HG02759 (cell line): Measurements from ENCODE around the gene SGPL1.
"Not testable (repeated sequence)": the region's sequence is repeated elsewhere in the genome, so short reads cannot be mapped to it uniquely, and the experiment has no call there.

Experiments used
- ATAC-seq: cut with Tn5 transposase; IDR thresholded peaks from one replicate; pipeline ENCODE4 v1.9.1; 2021; ENCODE audit warnings: mild to moderate bottlenecking, moderate library complexity; ENCODE audit not compliant: unreplicated experiment

Gene SGPL1

DNA sequence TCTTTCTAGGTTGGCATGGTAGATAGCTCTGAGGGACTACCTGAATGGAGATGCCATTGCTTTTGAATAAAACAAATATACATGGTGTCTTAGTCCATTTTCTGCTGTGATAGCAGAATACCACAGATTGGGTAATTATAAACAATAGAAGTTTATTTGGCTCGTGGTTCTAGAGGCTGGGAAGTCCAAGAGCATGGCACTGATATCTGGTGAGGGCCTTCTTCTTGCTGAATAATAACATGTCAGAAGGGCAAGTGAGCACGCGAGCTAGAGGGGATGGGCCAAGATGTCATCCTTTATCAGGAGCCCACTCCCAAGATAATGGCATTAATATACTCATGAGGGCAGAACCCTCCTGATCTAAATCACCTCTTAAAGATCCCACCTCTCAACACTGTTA, 21.9 kb downstream of the SGPL1 start:
- no peak for ATAC-seq

DNA sequence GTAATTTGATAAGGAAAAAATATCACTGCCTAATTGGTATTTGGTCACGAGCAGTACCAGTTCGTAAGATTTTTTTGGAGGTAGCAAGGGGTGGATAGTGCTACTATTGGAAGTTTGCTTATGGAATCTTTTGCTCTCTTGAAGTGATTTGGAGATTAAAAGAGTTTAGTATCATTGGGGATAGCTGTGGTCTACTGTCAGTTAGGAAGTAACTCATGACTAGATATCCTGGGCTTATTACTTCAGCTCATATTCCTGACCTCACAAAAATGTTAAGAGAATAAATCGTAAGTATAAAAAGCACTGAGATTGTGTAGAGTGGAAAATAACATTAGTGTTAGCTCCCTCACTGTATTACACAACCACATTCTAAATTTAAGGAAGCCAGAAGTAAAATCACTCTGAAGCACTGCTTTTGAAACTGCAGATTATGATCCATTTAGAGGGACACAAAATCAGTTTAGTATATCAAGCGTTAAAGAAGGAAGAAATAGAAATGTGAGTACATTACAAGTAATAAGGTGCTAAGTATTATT, 22.6 kb downstream of the SGPL1 start:
- no peak for ATAC-seq

DNA sequence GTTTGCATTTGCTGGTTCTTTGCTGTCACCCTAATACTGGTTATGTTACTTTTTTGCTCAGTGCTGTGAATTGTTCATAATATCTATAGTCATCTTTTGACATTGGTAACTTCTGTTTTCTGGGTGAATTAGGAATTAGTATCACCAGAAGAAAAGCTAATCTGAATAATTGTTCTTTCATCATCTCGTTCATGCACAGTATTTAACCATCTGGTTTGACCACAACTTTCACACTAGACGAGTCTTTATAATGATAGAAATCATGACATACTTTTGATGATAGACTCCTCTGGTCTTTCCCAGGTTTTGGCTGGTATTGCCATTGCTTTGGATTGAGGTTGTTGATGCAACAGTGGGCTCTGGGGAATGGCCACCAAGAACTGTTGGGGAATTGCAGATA, 25.1 kb downstream of the SGPL1 start:
- no peak for ATAC-seq

DNA sequence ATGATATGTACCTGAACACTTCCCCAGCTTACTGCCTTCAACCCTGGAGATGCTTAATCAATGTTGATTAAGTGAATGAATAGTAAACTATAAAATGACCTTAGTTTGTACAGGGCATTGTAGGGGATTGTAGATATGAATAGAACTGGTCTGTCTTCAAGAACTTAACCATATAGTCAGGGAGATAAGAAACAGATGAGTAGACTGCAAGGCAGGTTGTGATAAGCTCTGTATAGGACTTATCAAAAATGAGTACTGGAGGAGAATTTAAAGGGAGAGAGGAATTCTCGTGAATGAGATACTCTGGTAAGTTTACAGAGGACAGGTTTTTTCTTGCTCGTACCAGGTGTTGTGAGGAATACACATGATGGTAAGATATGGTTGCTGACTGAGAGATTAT, 27.6 kb downstream of the SGPL1 start:
- ATAC-seq, result no peak

DNA sequence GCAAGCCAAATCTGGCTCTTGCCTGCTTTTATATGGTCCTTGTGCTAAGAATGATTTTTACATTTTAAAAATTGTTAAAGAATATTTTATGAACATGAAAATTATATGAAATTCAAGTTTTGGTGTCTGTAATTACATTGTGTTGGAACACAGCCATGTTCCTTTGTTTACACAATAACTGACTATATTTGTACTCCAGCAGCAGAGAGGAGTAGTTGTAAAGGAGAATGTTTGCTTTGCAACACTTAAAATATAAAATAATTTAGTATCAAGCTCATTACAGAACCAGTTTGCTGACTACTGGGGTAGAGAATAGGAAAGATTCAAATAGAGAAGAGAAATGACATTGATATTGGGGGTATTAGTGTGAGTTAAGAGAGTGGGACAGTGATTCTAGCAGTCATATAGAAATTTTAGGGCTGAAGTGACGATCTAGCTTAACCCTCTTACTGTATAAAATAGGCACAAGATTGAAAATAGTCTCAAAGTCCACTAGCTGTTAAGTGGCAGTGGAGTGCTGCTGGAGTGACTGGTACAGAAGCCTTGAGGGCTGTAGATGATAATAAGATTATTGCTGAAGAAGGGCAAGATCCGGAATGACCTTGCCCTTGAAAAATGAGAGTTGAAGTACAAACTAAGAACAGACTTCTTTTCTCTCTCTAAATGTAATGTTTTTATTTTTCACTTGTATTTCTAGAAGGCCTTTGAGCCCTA, 28.2 kb downstream of the SGPL1 start:
- no peak for ATAC-seq

DNA sequence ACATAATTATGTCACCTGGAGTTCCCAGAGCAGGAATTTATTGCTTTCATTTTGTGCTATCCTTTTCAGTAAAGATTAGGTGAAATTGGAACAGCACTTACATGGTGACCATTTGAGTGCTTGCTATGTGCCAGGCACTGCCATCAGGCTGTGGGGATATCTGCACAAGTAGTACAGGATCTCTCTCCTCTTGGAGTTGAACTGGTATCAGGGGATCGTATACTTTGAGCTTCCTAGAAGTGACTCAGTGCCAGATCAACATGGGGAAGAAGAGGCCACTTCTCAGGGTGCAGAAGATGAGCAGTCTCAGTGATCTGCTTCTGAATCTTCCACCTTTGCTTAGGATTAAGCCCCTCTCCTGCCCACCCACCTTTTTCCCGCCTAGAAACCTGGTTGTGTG, 29.5 kb downstream of the SGPL1 start:
- no peak for ATAC-seq

DNA sequence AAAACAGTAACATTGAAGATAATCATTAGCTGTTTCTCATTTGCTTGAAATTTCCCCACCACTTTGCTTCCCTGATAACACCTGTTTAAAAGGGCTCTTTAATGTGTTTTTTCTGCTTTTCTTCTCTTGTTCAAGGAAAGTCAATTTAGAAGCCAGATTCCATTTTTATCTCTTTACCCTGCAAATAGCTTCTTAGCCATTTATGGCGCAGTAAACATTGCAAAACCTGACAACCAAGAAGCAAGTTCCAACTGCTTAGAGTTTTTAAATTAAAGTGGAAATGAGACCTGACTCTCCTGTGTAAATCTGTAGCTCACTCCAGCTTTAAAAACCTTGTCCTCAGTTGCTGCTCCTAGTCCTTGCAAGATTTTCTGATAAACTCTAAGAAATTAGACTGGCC, 30.1 kb downstream of the SGPL1 start:
- ATAC-seq, result no peak

DNA sequence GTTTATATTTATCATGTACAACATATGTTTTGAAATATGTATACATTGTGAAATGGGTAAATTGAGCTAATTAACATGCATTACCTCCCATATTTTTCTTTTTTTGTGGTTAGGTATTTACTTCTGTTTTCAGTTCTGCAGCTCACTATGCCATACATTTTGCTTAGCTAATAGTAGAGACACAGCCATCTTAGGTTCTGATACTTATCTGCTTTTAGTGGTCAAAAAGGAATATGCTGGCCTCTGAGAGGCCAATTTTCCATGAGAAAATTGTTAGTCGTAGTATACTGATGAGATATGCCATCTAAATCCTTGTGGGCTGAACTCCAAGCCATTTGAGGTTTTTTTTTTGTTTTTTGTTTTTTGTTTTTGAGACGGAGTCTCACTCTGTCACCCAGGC, 31.0 kb downstream of the SGPL1 start:
- no peak for ATAC-seq

DNA sequence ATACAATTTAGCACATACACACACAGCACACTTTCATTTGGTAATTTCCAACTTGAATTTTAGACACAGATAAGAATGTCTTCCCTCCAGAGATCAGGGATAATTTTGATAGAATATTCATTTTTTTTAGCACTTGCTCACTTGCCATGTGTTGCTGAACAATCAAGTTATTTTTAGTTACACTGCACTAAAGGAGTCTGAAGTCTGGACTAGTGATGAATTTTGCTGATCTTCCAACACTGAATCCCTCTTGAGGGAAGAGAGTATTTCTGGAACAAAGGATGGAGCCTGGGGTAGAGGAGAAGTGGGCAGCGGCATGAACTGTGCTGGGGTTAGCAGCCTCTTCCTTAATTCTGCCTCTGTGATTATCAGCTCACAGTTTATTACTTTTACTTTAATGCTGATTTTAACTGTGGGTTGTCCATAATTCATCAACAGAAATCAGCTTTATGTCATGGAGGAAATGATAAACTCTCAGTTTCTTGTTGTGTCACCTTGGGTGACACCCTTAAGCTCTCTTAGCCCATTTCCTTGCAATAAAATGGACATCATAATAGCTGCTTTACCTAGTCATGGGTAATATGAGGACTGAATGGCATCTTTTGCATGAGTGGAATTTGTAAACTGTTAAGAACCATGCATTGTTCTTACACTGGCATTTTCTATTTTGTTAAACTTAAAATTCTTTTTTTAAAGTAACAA, 32.1 kb downstream of the SGPL1 start:
- no peak for ATAC-seq

DNA sequence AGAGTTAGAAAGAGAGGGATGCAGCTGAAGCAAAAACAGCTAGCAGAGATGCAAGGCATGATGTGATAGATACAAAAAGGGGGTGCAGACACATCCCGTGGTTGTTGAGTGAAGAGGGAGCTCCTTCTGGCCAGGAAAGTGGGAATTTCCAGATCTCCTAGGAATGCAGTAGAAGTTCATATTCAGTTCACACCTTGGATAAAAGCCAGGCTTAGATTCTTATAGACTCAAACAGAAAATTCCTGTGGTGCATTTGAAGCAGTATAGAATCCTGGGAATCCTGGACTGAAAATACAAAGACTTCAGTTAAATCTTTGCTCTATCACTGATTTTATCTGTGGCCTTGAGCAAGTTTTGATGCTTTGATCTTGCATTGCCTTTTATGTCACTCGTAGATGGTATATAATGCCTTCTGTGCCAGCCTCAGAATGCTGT, 33.9 kb downstream of the SGPL1 start:
- ATAC-seq, result no peak

DNA sequence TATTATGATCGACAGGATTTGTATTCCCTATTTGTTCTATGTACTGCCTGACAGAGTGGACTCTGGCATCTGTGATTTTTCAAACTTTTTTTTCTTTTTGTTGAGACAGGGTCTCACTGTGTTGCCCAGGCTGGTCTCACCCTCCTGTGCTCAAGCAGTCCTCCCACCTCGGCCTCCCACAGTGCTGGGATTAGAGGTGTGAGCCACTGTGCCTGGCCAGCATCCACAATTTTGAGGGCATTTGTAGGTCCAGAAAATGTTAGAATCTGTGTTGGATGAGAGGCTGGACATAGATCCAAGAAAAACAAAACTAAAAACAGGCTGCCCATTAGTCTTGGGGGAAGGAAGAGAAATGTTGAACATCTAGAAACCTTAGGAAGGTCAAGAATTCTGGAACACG, 34.3 kb downstream of the SGPL1 start:
- no peak for ATAC-seq

DNA sequence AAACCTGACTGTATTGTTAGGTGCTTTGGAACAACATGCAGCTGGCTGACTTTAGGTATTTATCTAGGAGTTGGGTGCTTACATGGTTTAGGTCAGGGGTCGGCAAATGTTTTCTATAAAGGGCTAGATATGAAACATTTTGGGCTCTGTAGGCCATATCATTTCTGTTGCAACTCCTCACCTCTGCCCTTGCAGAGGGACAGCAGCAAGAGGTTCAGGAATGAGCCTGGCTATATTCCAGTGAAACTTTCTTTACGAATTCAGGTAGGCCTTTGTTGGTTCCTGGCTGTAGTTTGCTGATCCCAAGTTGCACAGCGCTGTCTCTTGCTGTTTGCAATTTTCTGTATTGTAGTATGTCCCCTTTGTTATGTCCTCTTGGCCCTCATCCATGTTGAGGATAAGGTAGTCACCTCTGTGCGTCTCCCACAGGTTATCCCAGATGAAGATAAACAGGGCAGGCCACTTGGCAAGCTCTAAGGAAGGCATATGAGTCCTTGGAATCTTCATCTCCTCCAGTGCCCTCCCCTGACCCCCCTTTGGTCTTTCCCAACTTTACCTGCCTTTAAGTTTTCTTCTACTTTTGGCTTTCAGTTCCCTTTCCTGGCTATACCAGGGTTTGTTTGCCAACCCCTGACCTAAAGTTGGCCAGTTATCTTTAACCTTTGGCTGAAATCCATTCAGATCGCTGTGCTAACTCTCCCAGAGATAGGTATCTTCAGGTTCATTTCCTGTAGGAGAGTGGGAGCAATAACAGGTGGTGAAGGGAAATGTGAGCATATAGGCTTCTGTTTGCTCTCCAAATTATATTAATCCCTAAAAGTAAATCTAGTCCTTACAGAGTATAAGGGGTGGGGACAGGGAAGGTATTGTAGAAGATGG, 36.1 kb downstream of the SGPL1 start:
- ATAC-seq, result no peak

DNA sequence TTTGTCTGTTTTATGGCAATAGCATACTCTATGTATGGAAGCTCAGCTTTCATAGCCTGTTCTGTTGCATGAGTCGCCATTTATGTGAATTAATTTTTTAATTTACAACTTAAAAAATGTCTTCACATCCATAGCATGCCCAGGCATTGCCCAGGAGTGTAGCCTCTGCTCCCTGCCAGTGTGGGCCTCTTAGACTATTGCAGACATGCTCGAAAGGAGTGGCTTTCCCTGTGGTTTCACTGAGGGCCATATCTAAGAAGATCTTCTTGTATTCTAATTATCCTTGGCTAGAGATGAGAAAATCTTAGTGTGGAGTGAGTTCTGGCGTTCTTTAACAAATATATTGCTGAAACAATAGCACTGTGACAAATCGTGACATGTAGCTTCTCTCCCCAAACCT, 37.3 kb downstream of the SGPL1 start:
- ATAC-seq, result no peak

DNA sequence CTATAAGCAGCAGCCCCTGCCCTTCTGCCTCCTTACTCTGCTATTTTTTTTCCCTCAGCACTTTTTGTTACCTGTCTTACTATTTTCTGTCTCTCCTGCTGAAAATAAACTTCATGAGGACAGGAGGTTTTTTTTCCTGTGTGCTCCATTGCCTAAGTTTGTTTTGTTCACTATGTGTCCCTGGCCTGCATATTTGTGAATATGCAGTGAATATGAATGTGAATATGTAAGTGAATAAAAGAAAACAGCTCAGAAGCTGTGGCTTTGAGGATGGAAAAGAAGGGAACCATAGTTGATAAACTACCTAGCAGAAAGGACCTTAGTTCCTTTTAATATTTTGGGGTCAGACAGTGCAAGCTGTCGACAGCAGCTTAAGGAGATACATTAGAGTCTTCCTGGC, 37.7 kb downstream of the SGPL1 start:
- ATAC-seq, result no peak

DNA sequence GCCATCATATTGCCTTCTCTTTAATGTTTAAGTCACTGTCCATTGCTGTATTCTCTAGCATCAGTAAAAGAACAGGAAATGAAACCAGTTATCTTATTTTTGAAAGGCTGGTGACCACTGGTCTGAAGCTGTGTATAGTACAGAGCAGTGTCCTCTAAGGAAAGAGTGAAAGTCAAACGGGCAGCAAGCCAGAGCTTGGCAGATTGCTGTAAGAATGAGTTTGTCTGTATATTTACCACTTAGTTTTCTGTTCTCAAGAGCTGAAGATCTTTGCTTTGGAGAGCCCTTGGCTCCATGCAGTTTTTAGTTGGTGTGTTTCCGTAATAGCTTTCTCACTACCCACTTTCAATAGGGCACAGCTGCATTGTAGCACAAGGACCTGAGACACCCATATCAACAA, 40.7 kb downstream of the SGPL1 start:
- ATAC-seq, result no peak

DNA sequence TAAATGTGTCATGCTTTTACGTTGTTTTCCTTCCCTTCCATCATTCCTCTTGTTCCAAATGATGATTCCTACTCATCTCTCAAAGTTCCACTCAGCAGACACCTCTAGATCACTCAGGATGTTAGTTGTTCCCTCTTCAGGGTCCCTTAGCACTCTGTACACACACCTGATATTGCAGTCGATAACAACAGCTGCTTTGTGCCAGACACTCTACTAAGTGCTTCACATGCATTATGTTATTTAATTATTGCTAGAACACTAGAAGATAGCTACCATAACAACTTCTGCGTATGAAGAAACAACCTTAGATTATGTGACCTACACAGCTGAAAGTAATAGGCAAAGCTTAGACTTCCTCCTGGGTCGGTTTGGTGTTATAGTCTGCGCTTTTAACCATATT, 43.0 kb downstream of the SGPL1 start:
- no peak for ATAC-seq

DNA sequence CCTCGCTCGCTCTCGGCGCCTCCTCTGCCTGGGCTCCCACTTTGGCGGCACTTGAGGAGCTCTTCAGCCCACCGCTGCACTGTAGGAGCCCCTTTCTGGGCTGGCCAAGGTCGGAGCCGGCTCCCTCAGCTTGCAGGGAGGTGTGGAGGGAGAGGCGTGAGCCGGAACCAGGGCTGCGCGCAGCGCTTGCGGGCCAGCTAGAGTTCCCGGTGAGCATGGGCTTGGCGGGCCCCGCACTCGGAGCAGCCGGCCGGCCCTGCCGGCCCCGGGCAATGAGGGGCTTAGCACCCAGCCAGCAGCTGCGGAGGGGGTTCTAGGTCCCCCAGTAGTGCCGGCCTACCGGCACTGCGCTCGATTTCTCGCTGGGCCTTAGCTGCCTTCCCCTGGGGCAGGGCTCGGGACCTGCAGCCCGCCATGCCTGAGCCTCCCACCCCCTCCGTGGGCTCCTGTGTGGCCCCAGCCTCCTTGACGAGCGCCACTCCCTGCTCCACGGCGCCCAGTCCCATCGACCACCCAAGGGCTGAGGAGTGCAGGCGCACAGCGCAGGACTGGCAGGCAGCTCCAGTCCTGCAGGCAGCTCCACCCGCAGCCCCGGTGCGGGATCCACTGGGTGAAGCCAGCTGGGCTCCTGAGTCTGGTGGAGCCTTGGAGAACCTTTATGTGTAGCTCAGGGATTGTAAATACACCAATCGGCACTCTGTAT, 45.9 kb downstream of the SGPL1 start:
- ATAC-seq, result not testable (repeated sequence)

DNA sequence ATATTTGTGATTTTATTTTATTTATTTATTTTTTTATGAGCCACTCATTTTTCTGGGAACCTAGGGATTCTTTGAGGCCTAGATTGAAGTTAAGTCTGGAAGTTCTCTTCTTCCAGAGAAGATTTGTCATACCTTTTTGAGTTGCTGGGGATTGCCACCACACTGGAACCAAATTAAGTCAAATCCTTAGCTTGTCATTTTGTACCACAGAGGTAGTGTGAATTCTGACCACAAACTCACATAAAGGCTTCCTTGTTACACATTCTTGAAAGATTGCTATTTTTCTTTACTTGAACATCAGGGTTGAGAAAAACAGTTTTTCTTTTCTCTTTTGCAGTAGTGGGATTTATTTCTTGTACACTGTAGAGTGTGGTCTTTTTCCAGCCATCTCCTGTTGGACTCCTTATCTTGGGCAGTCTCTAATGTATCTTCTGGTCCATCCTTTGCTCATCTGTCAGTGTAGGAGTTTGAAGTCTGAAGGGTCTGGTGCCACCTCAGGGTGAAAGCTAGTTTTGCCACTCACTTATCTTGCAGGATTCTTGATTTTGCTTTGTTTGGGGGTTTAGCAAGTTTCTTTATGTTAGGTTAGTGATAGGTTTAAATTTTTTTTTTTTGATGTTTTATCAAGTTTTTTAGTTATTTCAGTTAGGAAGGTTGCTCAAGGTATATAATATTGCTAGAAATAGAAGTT, 47.9 kb downstream of the SGPL1 start:
- ATAC-seq, result no peak

DNA sequence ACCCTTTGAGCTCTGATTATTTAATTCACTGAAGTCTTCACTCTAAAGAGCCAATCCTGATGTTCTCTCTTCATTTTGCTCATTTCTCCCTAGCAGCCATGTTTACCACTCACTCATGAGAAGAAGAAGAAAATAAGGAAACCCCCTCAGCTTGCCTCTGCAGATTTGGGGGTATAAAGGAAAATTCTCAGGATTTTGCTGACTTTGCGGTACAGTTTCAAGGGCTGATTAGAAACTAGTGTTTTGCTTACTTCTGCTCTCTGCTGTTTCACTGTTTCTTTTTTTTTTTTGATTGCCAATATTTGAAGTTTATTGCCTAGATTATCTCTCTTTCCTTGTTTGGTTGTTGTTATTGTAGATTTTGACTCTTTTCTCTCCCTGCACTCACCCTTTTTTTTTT, 49.2 kb downstream of the SGPL1 start:
- no peak for ATAC-seq

DNA sequence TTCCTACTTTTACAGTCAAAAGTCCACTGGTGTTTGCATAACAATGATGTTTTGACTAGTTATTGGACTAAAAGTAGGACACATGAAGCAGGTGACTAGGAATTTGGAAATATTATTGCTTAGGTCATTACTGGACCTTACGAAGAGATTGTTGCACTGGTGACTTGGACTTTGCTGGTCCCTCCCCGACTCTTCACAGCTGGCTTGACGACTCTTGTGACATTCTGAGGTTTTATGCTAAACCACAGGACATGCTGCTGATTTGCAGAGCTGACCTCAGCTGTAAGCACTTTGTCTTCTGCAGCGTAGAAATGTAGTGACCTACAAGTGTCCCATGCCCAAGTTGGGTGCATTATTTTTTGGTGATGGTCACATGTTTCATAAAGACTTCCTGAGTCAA, 50.7 kb downstream of the SGPL1 start:
- ATAC-seq, result no peak
